Measurements from ENCODE around the gene RTKN. TPM values are rescaled to one million over a fixed set of nuclear protein-coding genes. Genes with fewer than 3 reads are reported as not detected.
"Not testable (repeated sequence)": the region's sequence is repeated elsewhere in the genome, so short reads cannot be mapped to it uniquely, and the experiment has no call there.

RTKN gene
- total RNA-seq, 2 donors from 2014 or later: 36.1 to 80.8 TPM

DNA sequence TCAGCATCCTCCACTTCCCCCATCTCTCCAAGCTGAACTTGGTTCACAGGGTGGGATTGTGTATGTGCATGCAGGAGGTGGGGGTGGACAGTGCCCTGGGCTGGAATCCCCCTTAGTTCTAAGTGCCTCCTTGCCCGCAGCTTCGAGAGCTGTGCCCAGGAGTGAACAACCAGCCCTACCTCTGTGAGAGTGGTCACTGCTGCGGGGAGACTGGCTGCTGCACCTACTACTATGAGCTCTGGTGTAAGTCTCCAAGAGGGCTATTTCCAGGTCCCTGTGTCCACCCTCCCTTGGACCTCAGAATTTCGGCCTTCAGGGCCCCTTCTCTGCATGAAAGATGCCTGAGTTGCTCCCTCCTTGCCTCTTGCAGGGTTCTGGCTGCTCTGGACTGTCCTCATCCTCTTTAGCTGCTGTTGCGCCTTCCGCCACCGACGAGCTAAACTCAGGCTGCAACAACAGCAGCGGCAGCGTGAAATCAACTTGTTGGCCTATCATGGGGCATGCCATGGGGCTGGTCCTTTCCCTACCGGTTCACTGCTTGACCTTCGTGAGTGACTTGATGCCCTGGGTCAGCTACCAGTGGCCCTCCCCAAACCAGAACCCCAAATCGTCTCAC lies 17.9 kb upstream of the RTKN start:
- ATAC-seq; H3K27me3 ChIP-seq; H3K36me3 ChIP-seq (replicated peaks in 1 of 2; ENCODE audit: insufficient read depth in 1 of 2, low read depth in 2 of 2); H3K4me3 ChIP-seq; H3K27ac ChIP-seq; DNase-seq; H3K9me3 ChIP-seq; intact Hi-C loops (cut with DNase I): not testable (repeated sequence)
- TF ChIP-seq POLR2A (IDR thresholded peaks at IDR 0.05): peak in 2 of 3 donors; percentile 11 to 22
- 65 to 70% methylated on average over 12 of the region's 13 CpGs for WGBS, 2 donors
- H3K4me1 ChIP-seq: peaks cover 54% of the 10 kb centered on the region

DNA sequence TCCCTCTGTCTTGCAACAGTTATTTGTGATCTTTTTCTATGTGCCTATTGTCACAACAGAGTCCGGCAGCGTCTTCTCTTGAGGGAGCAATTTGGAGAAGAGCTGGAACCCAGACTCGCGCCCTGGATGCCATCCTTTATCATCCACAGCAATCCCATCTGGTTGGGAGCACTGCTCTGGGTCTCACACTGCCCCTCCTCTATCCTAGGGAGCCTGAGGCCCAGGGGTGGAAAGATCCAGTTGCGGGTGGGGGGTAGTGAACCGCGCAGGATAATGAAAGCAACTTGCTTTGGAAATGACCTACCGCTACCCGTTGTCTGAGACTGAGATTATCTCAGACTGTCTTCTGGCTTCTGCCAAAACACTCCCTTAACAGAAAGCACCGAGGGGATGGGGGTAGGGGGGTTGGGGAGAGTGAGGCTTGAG lies 17.2 kb upstream of the RTKN start:
- Histone ChIP-seq H3K27ac (peak overlapping the region in 3 of 4 donors; percentile 60 to 96 (median 76)), H3K27me3 (no peaks in the 10 kb centered on the region), H3K9me3 (no peaks in the 10 kb centered on the region), H3K36me3 (replicated peaks in 1 of 2; ENCODE audit: insufficient read depth in 1 of 2, low read depth in 2 of 2) (no peaks in the 10 kb centered on the region), H3K4me3 (peak overlapping the region; percentile 49 to 63), H3K4me1 (peaks cover 53% of the 10 kb centered on the region)
- ATAC-seq (no peak), DNase-seq (no peak)
- 1 to 2% methylated on average over 9 to 10 of the region's 10 CpGs for WGBS, 2 donors
- TF ChIP-seq, protein P1, sequence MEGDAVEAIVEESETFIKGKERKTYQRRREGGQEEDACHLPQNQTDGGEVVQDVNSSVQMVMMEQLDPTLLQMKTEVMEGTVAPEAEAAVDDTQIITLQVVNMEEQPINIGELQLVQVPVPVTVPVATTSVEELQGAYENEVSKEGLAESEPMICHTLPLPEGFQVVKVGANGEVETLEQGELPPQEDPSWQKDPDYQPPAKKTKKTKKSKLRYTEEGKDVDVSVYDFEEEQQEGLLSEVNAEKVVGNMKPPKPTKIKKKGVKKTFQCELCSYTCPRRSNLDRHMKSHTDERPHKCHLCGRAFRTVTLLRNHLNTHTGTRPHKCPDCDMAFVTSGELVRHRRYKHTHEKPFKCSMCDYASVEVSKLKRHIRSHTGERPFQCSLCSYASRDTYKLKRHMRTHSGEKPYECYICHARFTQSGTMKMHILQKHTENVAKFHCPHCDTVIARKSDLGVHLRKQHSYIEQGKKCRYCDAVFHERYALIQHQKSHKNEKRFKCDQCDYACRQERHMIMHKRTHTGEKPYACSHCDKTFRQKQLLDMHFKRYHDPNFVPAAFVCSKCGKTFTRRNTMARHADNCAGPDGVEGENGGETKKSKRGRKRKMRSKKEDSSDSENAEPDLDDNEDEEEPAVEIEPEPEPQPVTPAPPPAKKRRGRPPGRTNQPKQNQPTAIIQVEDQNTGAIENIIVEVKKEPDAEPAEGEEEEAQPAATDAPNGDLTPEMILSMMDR (IDR thresholded peaks at IDR 0.05): no peak
- intact Hi-C loops (cut with DNase I): no loop called here

- peaks cover 49% of the 10 kb centered on the region for H3K4me1 ChIP-seq
- H3K36me3 ChIP-seq (replicated peaks in 1 of 2; ENCODE audit: insufficient read depth in 1 of 2, low read depth in 2 of 2): no peaks in the 10 kb centered on the region
- TF ChIP-seq, protein P1 (IDR thresholded peaks at IDR 0.05): peak in 1 of 7 experiments; percentile 14
- peak; percentile 75 to 89 (median 81) for TF ChIP-seq POLR2A (IDR thresholded peaks at IDR 0.05)
- H3K4me3 ChIP-seq: peak within 1 kb of the TSS; percentile 49 to 63
- ATAC-seq (peak; percentile 93), DNase-seq (peak; percentile 100)
- peak within 1 kb of the TSS; percentile 95 to 98 (median 96) for H3K27ac ChIP-seq
- no peaks in the 10 kb centered on the region for H3K9me3 ChIP-seq
- intact Hi-C loops (cut with DNase I): no loop called here
- no peaks in the 10 kb centered on the region for H3K27me3 ChIP-seq
- WGBS, 2 donors: 0% methylated on average over 7 to 38 of the region's 38 CpGs
These were observed 16.6 kb upstream of the RTKN start, which contains the start of gene WBP1 for GRCh38 chr2:74458132-74458937. WBP1 (plus strand) TSS chr2:74458438; CDS start chr2:74458603, 165 bp downstream.

GRCh38 chr2:74457549-74458131 lies 15.9 kb upstream of the RTKN start:
- TF ChIP-seq POLR2A (IDR thresholded peaks at IDR 0.05): peak in 2 of 3 donors; percentile 91 to 94
- TF ChIP-seq, protein P1 (IDR thresholded peaks at IDR 0.05): no peak
- H3K9me3 ChIP-seq: no peaks in the 10 kb centered on the region
- WGBS, 2 donors: 0% methylated on average over 22 to 34 of the region's 46 CpGs
- ATAC-seq (peak; percentile 18), DNase-seq (peak; percentile 66 to 74 (median 71))
- H3K27ac ChIP-seq: peak overlapping the region; percentile 95 to 98 (median 96)
- no peaks in the 10 kb centered on the region for H3K27me3 ChIP-seq
- peak overlapping the region; percentile 17 to 39 for H3K4me3 ChIP-seq
- intact Hi-C loops (cut with DNase I): no loop called here
- H3K36me3 ChIP-seq (replicated peaks in 1 of 2; ENCODE audit: insufficient read depth in 1 of 2, low read depth in 2 of 2): no peaks in the 10 kb centered on the region
- H3K4me1 ChIP-seq: peaks cover 44% of the 10 kb centered on the region

DNA sequence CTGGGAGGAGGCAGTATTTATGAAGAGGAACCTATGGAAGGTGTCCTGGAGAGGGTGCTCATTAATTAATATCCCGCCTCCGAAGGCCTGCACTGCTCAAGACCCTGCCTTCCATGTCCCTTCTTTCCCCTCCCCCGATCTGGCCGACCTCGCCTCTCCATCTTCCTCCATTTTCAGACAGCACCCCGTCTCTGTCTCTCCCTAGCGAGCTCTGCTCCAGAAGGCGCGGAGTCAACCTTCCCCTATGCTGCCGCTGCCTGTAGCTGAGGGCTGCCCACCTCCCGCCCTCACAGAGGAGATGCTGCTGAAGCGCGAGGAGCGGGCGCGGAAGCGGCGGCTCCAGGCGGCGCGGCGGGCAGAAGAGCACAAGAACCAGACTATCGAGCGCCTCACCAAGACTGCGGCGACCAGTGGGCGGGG lies 15.4 kb upstream of the RTKN start:
- peak overlapping the region; percentile 17 to 39 for H3K4me3 ChIP-seq
- DNase-seq (no peak), ATAC-seq (no peak)
- H3K9me3 ChIP-seq: no peaks in the 10 kb centered on the region
- no peaks in the 10 kb centered on the region for H3K36me3 ChIP-seq (replicated peaks in 1 of 2; ENCODE audit: insufficient read depth in 1 of 2, low read depth in 2 of 2)
- intact Hi-C loops (cut with DNase I): no loop called here
- TF ChIP-seq POLR2A (IDR thresholded peaks at IDR 0.05): no peak
- TF ChIP-seq, protein P1 (IDR thresholded peaks at IDR 0.05): no peak
- no peaks in the 10 kb centered on the region for H3K27me3 ChIP-seq
- peaks cover 44% of the 10 kb centered on the region for H3K4me1 ChIP-seq
- 0 to 4% methylated on average over 10 to 19 of the region's 27 CpGs for WGBS, 2 donors
- peak overlapping the region; percentile 95 to 98 (median 96) for H3K27ac ChIP-seq
